K562 (cell line): ENCODE data around the gene RASAL1. TPM values are rescaled to one million over a fixed set of nuclear protein-coding genes. Genes with fewer than 3 reads are reported as not detected.

Source experiments
- ARID4B ChIP-seq: sonication (generic); formaldehyde crosslinking; IDR thresholded peaks from 2 replicates; pipeline ENCODE4 v1.8.0; 2022; ENCODE audit warnings: mild to moderate bottlenecking, missing genetic modification reagents
- ATF1 ChIP-seq, 2 experiments: fragments of 450-650 bp in 1 of 2; IDR thresholded peaks; 2 replicates each; pipeline ENCODE4 v1.6.1; 2016; ENCODE audit warnings: missing compliant biosample characterization in 1 of 2, missing genetic modification characterization in 1 of 2
- CREBBP ChIP-seq: IDR thresholded peaks from one replicate; pipeline ENCODE4 v1.6.1; 2012; ENCODE audit warnings: low read depth, mild to moderate bottlenecking, control low read depth, inconsistent platforms, low read length
- GTF2E2 ChIP-seq: fragments of 200-800 bp; sonication (Bioruptor generic); IDR thresholded peaks from 2 replicates; pipeline ENCODE4 v1.6.1; 2016; ENCODE audit warnings: missing genetic modification characterization, missing compliant biosample characterization
- KAT7 ChIP-seq: sonication (generic); formaldehyde crosslinking; IDR thresholded peaks from 2 replicates; pipeline ENCODE4 v1.8.0; 2022; ENCODE audit warnings: missing genetic modification reagents, mild to moderate bottlenecking, borderline replicate concordance
- MCM7 ChIP-seq, 2 experiments: fragments of 450-650 bp; IDR thresholded peaks; 2 replicates each; pipeline ENCODE4 v1.6.1; 2016 to 2018
- NUFIP1 ChIP-seq: fragments of 450-650 bp; IDR thresholded peaks from 2 replicates; pipeline ENCODE4 v1.6.1; 2018; ENCODE audit not compliant: partially characterized antibody
- SNIP1 ChIP-seq: fragments of 450-650 bp; IDR thresholded peaks from 2 replicates; pipeline ENCODE4 v1.7.1; 2017; ENCODE audit warnings: low read depth, mild to moderate bottlenecking
- TEAD4 ChIP-seq, 2 experiments: sonication (generic) in 1 of 2; formaldehyde crosslinking in 1 of 2; IDR thresholded peaks; 2 replicates each; pipeline versions ENCODE4 v1.6.1 to v1.8.0; 2012 to 2022; ENCODE audit warnings: borderline replicate concordance in 1 of 2, inconsistent platforms in 1 of 2, low read length in 1 of 2, mild to moderate bottlenecking in 1 of 2, missing genetic modification reagents in 1 of 2
- TSC22D4 ChIP-seq: fragments of 450-650 bp; IDR thresholded peaks from 2 replicates; pipeline ENCODE4 v1.6.1; 2016; ENCODE audit warnings: missing genetic modification characterization, missing biosample characterization, control low read depth
- ZNF445 ChIP-seq: fragments of 250-450 bp; sonication (Bioruptor Pico); IDR thresholded peaks from 2 replicates; pipeline ENCODE4 v1.4.0; 2020; ENCODE audit warnings: low read depth, mild to moderate bottlenecking, moderate library complexity
- polyA plus RNA-seq, 8 experiments: library from polyadenylated mRNA; depleted of rRNA in 4 of 8; stranded (reverse) in 5 of 8; unstranded in 3 of 8; fragments of >200 nt; fragmentation: Nextera tagmentation in 2 of 8; fragmentation: Illumina TruSeq in 1 of 8; extraction: Ambion mirVana in 2 of 8; extraction: Trizol in 1 of 8; gene quantifications; 2 replicates each; pipeline versions ENCODE4 v1.2.1 to v1.2.3, GENCODE V29; 2011 to 2014; ENCODE audit warnings: inconsistent platforms in 1 of 8, missing spikeins in 1 of 8
- total RNA-seq, 7 experiments: library from RNA; depleted of rRNA in 6 of 7; stranded (reverse); fragments of >200 nt in 6 of 7; fragmentation: Illumina TruSeq in 2 of 7; extraction: Trizol in 2 of 7; gene quantifications; 2 replicates each; pipeline versions ENCODE4 v1.2.1 to v1.2.3, GENCODE V29; 2011 to 2021; ENCODE audit warnings: low replicate concordance in 1 of 7
- TF ChIP-seq, protein P1 (sequence below): sonication (generic); formaldehyde crosslinking; IDR thresholded peaks from 2 replicates; pipeline ENCODE4 v1.8.0; 2023; ENCODE audit warnings: missing genetic modification reagents, mild to moderate bottlenecking, borderline replicate concordance
- TF ChIP-seq, protein P2 (sequence below), 2 experiments: fragments of 450-650 bp; conservative IDR thresholded peaks; 2 replicates each; pipeline ENCODE4 v1.6.1; 2017; ENCODE audit warnings: mild to moderate bottlenecking in 2 of 2, moderate library complexity in 2 of 2

RASAL1 gene
- total and polyA plus RNA-seq, 9 of the 15 experiments (the other 6 are each of a cell fraction or from before 2014, with no cell fraction given), result 0.06 to 0.16 (median 0.14) TPM; not detected in 6

GRCh38 chr12:113152835-113153814 is 17.6 kb upstream of the RASAL1 start (continued):
- TF ChIP-seq SNIP1 (peak; percentile 62; the same call in 1 of the 2 replicates), ARID4B (CRISPR knock-in tag) (peak; percentile 66), GTF2E2 (tag) (no peak), NUFIP1 (no peak), CREBBP (no peak), ZNF445 (no peak), ATF1 (CRISPR knock-in tag; IDR thresholded peaks at IDR 0.05) (no peak), ATF1 (tag; IDR thresholded peaks at IDR 0.05) (0 out of 2 replicates have a peak, but pooled peaks have one; percentile 12), MCM7 (IDR thresholded peaks at IDR 0.05) (no peak), KAT7 (CRISPR knock-in tag) (0 out of 2 replicates have a peak, but pooled peaks have one; percentile 56), TSC22D4 (tag) (no peak), TEAD4 (IDR thresholded peaks at IDR 0.05; ENCODE audit: low read length) (no peak), TEAD4 (CRISPR knock-in tag; IDR thresholded peaks at IDR 0.05; ENCODE audit: borderline replicate concordance) (peak; percentile 97)
- TF ChIP-seq, protein P1, sequence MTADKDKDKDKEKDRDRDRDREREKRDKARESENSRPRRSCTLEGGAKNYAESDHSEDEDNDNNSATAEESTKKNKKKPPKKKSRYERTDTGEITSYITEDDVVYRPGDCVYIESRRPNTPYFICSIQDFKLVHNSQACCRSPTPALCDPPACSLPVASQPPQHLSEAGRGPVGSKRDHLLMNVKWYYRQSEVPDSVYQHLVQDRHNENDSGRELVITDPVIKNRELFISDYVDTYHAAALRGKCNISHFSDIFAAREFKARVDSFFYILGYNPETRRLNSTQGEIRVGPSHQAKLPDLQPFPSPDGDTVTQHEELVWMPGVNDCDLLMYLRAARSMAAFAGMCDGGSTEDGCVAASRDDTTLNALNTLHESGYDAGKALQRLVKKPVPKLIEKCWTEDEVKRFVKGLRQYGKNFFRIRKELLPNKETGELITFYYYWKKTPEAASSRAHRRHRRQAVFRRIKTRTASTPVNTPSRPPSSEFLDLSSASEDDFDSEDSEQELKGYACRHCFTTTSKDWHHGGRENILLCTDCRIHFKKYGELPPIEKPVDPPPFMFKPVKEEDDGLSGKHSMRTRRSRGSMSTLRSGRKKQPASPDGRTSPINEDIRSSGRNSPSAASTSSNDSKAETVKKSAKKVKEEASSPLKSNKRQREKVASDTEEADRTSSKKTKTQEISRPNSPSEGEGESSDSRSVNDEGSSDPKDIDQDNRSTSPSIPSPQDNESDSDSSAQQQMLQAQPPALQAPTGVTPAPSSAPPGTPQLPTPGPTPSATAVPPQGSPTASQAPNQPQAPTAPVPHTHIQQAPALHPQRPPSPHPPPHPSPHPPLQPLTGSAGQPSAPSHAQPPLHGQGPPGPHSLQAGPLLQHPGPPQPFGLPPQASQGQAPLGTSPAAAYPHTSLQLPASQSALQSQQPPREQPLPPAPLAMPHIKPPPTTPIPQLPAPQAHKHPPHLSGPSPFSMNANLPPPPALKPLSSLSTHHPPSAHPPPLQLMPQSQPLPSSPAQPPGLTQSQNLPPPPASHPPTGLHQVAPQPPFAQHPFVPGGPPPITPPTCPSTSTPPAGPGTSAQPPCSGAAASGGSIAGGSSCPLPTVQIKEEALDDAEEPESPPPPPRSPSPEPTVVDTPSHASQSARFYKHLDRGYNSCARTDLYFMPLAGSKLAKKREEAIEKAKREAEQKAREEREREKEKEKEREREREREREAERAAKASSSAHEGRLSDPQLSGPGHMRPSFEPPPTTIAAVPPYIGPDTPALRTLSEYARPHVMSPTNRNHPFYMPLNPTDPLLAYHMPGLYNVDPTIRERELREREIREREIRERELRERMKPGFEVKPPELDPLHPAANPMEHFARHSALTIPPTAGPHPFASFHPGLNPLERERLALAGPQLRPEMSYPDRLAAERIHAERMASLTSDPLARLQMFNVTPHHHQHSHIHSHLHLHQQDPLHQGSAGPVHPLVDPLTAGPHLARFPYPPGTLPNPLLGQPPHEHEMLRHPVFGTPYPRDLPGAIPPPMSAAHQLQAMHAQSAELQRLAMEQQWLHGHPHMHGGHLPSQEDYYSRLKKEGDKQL (CRISPR knock-in tag), result peak; percentile 98; the same call in 1 of the 2 replicates
- TF ChIP-seq, protein P2, sequence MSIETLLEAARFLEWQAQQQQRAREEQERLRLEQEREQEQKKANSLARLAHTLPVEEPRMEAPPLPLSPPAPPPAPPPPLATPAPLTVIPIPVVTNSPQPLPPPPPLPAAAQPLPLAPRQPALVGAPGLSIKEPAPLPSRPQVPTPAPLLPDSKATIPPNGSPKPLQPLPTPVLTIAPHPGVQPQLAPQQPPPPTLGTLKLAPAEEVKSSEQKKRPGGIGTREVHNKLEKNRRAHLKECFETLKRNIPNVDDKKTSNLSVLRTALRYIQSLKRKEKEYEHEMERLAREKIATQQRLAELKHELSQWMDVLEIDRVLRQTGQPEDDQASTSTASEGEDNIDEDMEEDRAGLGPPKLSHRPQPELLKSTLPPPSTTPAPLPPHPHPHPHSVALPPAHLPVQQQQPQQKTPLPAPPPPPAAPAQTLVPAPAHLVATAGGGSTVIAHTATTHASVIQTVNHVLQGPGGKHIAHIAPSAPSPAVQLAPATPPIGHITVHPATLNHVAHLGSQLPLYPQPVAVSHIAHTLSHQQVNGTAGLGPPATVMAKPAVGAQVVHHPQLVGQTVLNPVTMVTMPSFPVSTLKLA (conservative IDR thresholded peaks at IDR 0.05), result peak in 1 of 2 experiments; percentile 48; a peak in 2 of 4 replicates
